ENCODE measurements around the gene SLC38A9. TPM values are rescaled to one million over a fixed set of nuclear protein-coding genes. Genes with fewer than 3 reads are reported as not detected.
"Not testable (repeated sequence)": the region's sequence is repeated elsewhere in the genome, so short reads cannot be mapped to it uniquely, and the experiment has no call there.

SLC38A9 gene
- total RNA-seq, 1 donor from 2014 or later, result 57.8 TPM

DNA sequence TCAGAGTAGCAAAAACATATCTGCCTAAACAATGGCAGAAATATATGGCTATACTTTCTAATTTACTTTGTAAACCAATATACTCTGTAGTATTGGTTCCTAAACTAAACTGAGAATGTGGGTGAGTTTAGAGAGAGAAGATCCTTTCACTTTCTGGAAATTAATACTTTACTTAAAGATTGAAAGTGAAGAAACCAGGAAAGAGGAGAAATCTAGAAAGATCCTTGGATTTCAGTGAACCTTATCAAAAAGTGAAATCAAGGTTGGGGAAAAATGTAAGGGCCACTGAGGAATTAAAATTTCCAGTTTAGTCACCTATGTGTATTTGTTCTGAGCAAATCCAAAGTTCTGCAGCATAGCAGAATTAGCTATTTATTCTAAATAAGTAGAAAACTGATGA, 5.9 kb downstream of the SLC38A9 start:
- no peak for DNase-seq (ENCODE audit: low read depth)

- DNase-seq (ENCODE audit: low read depth), result no peak
Measured at GRCh38 chr5:55702598-55703345, 9.4 kb downstream of the SLC38A9 start.

DNA sequence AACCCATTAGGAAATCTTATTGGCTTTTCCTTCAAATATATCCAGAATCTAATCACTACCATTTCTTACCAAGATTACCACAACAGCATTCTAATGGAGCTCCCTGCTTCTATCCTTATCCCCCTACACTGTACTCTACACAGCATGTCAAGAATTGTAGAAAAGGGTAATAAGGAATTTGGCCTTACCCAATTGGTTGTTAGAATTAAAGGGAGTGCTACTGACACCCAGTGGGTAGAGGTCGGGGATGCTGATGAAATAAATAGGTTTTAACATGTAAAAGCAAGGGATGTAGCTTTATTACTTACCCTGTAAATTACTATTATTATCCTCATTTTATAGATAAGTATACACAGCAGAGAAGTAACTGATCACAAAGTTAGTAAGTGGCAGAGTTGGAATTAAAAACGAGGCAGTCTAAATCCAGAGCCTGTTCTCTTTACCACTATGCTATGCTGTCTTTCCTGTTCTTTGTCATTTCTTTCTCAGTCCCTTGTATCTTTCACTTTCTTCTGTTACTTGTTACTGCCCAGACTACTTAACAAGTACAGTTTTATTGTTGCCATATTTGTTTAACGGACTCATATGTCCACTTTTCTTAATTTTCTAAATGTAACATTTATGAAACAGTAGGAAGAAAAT, 10.5 kb downstream of the SLC38A9 start:
- DNase-seq (ENCODE audit: low read depth), result no peak

- no peak for DNase-seq (ENCODE audit: low read depth)
Measured at GRCh38 chr5:55700745-55701144, 11.4 kb downstream of the SLC38A9 start.

DNA sequence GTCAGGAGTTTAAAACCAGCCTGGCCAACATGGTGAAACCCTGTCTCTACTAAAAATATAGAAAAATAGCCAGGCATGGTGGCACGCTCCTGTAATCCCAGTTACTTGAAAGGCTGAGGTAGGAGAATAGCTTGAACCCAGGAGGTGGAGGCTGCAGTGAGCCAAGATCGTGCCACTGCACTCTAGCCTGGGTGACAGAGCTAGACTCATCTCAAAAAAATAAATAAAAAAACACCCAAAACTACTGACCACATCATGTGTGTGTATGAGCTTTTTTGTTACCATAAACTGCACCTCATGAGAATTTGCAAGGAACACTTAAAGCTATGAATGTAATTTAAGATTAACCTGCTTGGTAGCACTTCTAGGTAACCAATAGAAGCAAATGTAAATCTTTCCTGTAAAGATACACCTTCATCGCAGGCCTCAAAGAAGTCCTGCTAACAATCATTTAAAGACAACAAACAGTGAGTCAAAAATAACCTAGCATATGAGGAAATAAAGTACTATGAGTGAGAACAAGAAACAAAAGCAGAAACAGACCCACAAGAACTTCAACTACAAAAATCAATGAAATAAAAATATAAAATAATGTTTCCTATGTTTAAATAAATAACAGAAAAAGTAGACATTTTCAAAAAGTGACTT, 13.0 kb downstream of the SLC38A9 start:
- DNase-seq (ENCODE audit: low read depth), result no peak

DNA sequence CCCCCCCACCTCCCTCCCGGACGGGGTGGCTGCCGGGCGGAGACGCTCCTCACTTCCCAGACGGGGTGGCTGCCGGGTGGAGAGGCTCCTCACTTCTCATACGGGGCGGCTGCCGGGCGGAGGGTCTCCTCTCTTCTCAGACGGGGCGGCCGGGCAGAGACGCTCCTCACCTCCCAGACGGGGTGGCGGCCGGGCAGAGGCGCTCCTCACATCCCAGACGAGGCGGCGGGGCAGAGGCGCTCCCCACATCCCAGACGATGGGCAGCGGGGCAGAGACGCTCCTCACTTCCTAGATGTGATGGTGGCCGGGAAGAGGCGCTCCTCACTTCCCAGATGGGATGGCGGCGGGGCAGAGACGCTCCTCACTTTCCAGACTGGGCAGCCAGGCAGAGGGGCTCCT, 15.4 kb downstream of the SLC38A9 start:
- DNase-seq (ENCODE audit: low read depth), result not testable (repeated sequence)

GRCh38 chr5:55694152-55694830, 17.8 kb downstream of the SLC38A9 start:
- DNase-seq (ENCODE audit: low read depth), result peak; percentile 59

- peak; percentile 71 for DNase-seq (ENCODE audit: low read depth)
Measured at GRCh38 chr5:55692509-55692908, 19.6 kb downstream of the SLC38A9 start.

DNA sequence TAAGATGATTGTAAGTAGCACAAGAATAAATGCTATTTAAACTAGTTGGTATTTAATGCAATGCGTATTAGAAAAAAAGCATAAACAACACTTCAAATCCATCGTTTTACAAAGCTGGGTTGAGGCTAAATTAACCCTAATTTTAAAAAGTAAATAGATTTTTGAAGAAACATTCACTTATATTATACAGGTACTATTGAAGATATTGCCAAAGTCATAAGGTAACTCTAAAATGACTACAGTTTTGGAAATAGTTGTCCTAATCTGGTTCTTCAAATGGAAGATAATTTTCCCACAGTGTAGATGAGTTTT, 20.1 kb downstream of the SLC38A9 start:
- no peak for DNase-seq (ENCODE audit: low read depth)

DNA sequence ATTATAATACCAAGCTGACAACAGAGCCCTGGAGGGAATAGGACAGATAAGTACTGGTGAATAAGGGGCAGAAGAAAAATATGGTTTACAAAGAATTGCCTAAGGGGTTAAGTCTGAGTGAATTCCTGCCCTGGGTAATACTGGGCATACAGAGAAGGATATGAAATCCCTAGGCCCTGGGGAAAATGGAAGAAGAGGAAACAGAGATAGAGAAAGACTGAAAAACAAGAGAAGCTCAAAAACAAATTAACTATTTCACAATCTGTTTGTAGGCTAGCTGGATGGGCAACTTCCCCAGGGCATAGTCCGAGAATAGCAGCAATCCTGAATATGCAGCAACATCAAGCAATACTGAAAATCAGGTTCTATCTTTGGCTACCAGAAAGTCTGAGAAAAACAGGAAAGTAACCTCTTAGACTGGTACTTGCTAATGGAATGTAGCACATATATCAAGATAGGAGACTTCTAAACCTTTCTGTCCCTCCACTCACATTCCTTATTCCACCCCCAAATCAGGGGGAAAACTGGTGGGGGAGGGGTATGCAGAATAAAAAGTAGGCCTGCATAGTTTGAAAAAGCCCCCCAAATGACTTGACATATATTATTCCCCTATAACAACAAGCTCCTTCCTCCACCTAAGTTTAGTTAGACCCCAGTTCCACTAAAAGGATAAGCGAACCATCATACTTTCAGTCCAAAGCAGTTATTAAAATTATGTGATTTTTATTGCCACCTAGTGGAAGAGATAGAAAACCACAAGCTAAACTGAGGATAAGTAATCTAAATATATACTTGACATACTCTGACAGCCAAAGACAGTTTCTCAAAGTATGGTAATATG, 20.6 kb downstream of the SLC38A9 start:
- DNase-seq (ENCODE audit: low read depth), result peak; percentile 61

GRCh38 chr5:55682071-55682470, 30.1 kb downstream of the SLC38A9 start:
- no peak for DNase-seq (ENCODE audit: low read depth)

DNA sequence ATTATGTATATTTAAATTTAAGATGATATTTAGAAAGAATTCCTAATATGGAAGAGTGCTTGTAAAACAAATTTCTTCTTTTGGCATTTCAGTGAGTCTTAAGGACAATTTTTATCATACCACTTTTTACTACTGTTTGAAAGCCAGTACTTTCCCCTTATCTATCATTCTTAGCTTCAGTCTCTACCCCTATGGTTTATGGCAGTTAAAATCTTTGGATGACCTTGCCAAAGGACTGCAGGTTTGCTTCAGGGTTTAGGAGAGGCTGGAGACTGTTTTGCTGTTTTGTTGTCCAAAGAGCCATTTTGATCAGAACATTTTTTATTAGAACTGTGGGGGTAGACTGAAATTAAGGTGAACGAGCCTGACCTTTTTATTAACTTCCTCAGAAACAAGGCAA, 30.8 kb downstream of the SLC38A9 start:
- no peak for DNase-seq (ENCODE audit: low read depth)

GRCh38 chr5:55680353-55680752, 31.8 kb downstream of the SLC38A9 start:
- DNase-seq (ENCODE audit: low read depth), result no peak

DNA sequence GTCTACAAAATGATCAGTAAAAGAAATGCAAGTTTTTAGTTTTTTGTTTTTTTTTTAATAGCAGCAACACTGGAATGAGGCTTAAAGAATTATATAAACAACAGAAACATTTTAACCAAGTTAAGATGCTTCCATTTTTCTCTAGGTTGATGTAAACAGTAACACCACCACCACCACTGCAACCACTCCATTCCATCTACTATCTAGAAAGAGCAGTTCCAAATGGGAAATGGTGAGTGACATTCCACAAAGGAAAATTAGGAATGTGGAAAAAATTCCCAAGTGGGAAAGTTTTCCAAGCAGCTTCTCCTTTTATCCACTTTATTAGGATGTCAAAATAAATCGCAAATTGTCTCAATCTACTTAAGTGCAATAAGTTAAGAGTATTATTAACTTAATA, 32.6 kb downstream of the SLC38A9 start:
- no peak for DNase-seq (ENCODE audit: low read depth)

DNA sequence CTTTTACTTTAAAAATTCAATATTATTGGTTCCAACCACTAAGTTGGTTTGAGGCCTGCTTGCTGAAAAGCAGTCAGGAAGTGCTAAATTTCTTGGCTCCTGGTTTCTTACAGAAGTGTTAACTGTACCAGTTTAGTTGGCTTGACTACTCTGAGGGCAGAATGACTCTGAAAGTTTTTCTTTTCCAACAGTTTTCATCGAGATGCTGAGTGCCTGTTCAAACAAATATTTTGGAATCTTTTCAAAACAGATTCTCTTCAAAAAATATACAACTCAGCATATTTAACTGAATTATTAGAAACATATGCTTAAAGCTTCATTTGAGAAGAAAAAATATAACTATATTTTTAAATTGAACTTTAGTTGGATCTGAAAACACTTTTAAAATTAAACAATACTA, 37.0 kb downstream of the SLC38A9 start:
- no peak for DNase-seq (ENCODE audit: low read depth)

DNA sequence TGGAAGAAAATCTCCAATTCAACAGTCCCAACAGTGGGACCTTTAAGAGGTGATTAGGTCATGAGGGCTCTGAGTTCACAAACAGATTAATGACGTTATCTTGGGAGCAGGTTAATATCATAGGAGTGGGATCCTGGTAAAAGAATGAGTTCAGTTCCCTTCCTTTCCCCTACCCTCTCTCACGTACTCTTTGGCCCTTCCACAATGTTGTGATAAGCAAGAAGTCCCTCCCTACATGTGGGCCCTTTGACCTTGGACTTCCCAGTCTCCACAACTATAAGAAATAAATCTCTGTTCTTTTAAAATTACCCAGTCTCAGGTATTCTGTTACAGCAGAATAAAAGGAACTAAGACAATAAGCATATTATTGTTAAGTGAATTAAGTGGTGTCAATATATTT, 37.8 kb downstream of the SLC38A9 start:
- no peak for DNase-seq (ENCODE audit: low read depth)

DNA sequence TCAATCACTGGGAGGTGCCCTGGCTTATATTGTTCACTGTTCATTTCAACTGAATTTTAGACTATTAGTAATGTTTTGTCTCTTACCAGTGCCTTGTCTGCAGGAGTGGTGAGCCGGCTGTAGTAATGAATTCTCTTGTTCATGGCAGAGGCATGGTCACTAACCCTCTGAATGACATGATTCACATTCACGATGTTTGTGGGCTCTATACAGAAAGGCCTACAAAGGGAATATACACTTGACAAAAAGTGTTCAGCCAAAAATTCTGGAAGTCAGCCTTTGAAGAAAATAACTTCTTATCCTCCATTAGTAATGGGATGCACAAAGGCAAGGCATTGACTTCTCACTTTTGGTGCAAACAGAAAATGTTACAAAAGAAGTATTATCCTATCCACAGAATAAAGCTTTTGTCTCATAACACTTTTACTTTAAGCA, 39.6 kb downstream of the SLC38A9 start:
- DNase-seq (ENCODE audit: low read depth), result no peak

GRCh38 chr5:55671975-55672374, 40.1 kb downstream of the SLC38A9 start:
- DNase-seq (ENCODE audit: low read depth), result no peak

DNA sequence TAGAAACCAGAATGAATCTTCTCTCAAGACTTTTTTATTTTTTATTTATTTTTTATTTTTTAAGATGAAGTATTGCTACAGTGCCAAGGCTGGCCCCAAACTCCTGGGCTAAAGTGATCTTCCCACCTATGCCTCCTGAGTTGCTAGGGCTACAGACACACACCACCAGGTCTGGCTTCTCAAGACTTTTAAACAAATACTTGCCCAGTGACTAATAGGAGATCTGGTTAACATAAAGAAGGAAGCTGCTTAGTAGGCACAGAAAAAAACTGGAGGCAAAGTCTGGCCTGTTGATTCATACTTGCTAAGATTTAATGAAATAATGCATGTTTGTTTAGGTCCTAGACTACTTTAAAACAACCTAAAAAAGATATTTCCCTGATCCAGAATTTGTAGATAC, 43.8 kb downstream of the SLC38A9 start:
- peak; percentile 95 for DNase-seq (ENCODE audit: low read depth)

DNA sequence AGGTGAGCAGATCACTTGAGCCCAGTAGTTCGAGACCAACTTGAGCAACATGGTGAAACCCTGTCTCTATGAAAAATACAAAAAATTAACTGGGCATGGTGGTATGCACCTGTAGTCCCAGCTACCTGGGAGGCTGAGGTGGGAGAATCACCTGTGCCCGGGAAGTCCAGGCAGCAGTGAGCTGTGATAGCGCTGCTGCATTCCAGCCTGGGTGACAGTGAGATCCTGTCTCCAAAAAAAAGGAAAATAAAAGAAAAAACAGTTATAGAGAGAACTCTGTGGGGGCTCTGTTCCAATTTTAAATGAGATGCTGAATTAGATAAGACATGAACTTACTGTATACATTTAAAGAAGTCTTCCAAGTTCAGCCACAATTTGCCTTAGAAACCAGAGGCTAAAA, 44.2 kb downstream of the SLC38A9 start:
- no peak for DNase-seq (ENCODE audit: low read depth)

DNA sequence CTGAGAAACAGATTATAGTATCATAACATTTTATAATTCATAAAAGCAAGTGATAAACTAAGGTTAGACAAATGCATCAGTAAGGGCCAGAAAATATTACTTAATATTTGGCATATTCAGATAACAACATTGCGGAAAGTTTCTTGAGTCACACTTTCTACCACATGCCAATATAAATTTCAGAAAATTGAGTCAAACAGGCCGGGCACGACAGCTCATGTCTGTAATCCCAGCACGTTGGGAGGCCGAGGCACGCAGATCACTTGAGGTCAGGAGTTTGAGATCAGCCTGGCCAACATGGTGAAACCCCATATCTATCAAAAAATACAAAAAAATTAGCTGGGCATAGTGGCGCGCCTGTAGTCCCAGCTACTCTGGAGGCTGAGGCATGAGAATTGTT, 47.1 kb downstream of the SLC38A9 start:
- DNase-seq (ENCODE audit: low read depth), result no peak

- peak; percentile 81 for DNase-seq (ENCODE audit: low read depth)
Measured at GRCh38 chr5:55657443-55657842, 54.7 kb downstream of the SLC38A9 start.
